ENCODE measurements around the gene CPS1.

The CPS1 gene

GRCh38 chr2:210568108-210568507, 11.7 kb downstream of the CPS1 start:
- no peak overlapping the region for H3K4me3 ChIP-seq (ENCODE audit: low read depth, low read length)
- TF ChIP-seq CTCF (IDR thresholded peaks at IDR 0.05; ENCODE audit: borderline replicate concordance, insufficient read depth, low read depth, low read length), result no peak

GRCh38 chr2:210577263-210578071, 21.1 kb downstream of the CPS1 start:
- no peak overlapping the region for H3K4me3 ChIP-seq (ENCODE audit: low read depth, low read length)
- TF ChIP-seq CTCF (IDR thresholded peaks at IDR 0.05; ENCODE audit: borderline replicate concordance, insufficient read depth, low read depth, low read length), result peak; percentile 55; the same call in 1 of the 2 replicates

GRCh38 chr2:210584834-210585233, 28.4 kb downstream of the CPS1 start:
- TF ChIP-seq CTCF (IDR thresholded peaks at IDR 0.05; ENCODE audit: borderline replicate concordance, insufficient read depth, low read depth, low read length), result no peak
- H3K4me3 ChIP-seq (ENCODE audit: low read depth, low read length), result no peak overlapping the region

GRCh38 chr2:210586381-210586780, 30.0 kb downstream of the CPS1 start:
- no peak overlapping the region for H3K4me3 ChIP-seq (ENCODE audit: low read depth, low read length)
- TF ChIP-seq CTCF (IDR thresholded peaks at IDR 0.05; ENCODE audit: borderline replicate concordance, insufficient read depth, low read depth, low read length), result no peak

GRCh38 chr2:210591663-210592062, 35.3 kb downstream of the CPS1 start:
- no peak for TF ChIP-seq CTCF (IDR thresholded peaks at IDR 0.05; ENCODE audit: borderline replicate concordance, insufficient read depth, low read depth, low read length)
- H3K4me3 ChIP-seq (ENCODE audit: low read depth, low read length), result no peak overlapping the region

- TF ChIP-seq CTCF (IDR thresholded peaks at IDR 0.05; ENCODE audit: borderline replicate concordance, insufficient read depth, low read depth, low read length), result no peak
- H3K4me3 ChIP-seq (ENCODE audit: low read depth, low read length), result no peak overlapping the region
These were observed 36.3 kb downstream of the CPS1 start for GRCh38 chr2:210592726-210593125.

- H3K4me3 ChIP-seq (ENCODE audit: low read depth, low read length), result no peak overlapping the region
These were observed 36.8 kb downstream of the CPS1 start for GRCh38 chr2:210593166-210593565.

More at GRCh38 chr2:210593166-210593565, 36.8 kb downstream of the CPS1 start:
- no peak for TF ChIP-seq CTCF (IDR thresholded peaks at IDR 0.05; ENCODE audit: borderline replicate concordance, insufficient read depth, low read depth, low read length)
